NOMO-1 treated with dmso at 0.1 percent for 144 hours (cell line): ENCODE measurements around the gene GUCY1A1.
"Not testable (repeated sequence)": the region's sequence is repeated elsewhere in the genome, so short reads cannot be mapped to it uniquely, and the experiment has no call there.

ENCODE experiments used
- DNase-seq: peaks from one replicate; lab custom pipeline; 2025; ENCODE audit not compliant: unreplicated experiment; lab: John Stamatoyannopoulos, UW

The GUCY1A1 gene, protein sequence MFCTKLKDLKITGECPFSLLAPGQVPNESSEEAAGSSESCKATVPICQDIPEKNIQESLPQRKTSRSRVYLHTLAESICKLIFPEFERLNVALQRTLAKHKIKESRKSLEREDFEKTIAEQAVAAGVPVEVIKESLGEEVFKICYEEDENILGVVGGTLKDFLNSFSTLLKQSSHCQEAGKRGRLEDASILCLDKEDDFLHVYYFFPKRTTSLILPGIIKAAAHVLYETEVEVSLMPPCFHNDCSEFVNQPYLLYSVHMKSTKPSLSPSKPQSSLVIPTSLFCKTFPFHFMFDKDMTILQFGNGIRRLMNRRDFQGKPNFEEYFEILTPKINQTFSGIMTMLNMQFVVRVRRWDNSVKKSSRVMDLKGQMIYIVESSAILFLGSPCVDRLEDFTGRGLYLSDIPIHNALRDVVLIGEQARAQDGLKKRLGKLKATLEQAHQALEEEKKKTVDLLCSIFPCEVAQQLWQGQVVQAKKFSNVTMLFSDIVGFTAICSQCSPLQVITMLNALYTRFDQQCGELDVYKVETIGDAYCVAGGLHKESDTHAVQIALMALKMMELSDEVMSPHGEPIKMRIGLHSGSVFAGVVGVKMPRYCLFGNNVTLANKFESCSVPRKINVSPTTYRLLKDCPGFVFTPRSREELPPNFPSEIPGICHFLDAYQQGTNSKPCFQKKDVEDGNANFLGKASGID

DNA sequence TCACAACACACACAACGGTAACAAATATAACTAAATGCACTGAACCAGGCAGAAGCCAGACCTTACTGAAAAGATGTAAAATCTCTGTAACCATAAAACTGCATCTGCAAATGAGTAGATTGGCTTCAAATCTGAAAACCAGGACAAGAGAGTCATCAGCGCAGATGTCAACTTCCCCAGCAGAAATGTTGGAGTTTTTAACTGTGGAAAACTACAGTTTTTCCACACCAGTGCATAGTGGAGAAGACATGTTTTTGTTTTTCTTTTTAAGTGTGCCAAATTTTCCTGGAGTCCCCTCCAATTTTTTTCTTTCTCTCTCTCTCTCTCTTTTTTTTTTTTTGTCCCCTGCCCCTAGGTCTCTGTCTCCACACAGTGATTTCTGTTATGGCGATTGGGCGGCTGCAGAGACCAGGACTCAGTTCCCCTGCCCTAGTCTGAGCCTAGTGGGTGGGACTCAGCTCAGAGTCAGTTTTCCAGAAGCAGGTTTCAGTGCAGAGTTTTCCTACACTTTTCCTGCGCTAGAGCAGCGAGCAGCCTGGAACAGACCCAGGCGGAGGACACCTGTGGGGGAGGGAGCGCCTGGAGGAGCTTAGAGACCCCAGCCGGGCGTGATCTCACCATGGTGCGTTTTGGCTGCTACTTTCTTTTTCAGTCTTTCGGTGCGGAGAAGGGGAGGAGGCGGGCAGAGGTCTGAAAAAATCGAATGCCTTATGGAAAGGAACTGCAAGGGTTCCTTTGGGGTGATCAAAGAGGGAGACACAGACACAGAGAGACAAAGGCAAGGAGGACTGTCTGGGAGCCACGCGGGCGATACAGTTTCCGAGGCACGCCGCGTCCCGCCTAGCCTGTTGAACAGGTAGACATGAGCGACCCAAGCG lies at the start of gene GUCY1A1:
TSS of gene GUCY1A1 (plus strand) at position 505 of the 878 bp plus-strand sequence. CDS start 30,020 bp downstream, outside the sequence.
- DNase-seq = no peak

DNA sequence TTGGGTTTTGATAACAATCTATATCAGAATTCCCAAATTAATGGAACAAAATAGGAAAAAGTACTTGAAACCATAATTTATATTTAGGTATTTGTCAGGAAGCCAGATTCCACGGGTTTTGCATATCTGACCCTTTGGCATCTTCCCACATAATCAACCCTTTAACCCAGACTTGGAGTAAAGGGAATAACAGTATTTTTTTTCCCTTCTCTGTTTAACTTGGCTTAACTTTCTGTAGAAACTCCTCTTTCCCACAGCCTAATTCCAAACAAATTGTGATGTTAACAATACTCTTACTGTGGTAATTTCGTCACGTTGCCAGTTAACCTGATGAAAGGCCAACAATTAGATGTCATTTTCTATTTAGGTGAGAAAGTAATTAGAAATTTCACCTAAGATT lies 49.4 kb upstream of the GUCY1A1 start:
- no peak for DNase-seq

DNA sequence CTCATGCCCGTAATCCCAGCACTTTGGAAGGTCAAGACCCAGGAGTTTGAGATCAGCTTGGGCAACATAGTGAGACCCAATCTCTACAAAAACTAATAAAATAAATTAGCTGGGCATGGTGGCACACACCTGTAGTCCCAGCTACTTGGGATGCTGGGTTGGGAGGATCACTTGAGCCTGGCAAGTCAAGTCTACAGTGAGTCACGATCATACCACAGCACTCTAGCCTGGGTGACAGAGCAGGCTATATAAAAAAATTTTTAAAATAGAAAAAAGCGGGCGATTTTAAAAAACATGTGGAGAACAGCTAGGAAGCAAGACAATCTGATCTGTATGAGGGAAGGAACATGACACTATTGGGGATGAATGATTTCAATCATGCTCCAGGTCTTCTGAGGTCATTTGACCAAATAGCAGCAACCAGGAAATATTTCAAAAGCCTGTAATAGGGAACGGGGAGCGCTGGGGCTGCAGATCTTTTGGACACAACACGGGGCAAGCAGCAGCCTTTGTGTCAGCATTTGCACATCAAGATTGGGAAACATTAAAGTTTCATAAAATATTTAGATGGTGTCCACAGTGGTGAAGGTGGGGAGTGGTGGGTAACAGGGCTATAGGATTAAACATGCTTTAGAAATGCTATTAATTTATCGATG lies 48.3 kb upstream of the GUCY1A1 start:
- no peak for DNase-seq

DNA sequence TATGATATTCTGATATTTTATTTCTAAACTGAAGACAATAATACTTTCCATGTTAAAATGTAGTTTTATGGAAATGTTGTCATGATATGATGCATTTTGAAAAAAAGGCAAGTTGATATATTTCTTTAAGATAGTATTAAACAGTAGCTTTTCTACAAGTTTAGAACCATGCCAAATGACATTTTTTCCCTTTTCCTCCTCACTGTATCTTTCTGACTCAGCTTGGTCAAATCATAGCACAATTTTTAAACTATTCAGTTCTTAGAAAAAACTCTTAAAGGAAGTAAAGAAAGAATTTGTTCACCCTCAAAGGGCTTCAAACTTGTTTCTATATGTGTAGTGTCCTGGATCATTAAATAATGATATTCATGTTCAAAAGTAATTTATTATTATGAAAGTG lies 46.0 kb upstream of the GUCY1A1 start:
- DNase-seq = no peak

DNA sequence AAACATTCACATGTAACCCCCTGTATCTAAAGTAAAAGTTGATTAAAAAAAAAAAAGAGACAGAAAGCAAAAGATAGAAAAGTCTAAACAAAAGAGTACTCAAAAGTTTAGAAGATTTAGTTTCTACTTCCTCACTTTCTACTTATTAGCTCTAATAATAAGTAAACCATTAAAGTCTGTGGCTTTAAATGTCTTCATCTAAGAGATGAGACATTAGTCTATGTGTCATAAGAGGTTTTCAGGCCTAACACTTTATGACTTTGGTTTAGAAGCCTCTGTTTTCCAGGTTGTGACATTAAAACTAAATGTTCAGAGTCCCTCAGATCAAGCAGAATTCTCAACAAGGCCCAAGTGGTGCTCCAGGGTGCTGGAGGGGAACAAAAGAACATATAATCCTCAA lies 42.2 kb upstream of the GUCY1A1 start:
- no peak for DNase-seq

DNA sequence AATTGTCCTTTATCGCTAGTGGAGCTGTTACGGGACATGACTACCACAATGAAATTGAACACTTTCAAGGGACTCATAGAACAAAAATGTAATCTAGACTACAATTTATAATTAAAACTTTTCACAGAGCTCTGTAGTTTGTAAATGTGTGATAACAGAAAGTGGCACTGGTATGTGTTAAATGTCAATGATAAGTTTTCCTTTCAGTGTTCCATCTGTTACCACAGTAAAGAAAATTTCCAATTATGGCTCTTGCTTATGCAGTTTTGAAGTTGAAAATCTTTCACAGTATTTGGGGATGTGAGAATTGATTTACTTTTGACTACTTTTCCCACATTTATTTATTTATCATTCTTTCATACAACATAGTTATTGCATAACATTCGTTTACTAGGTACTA lies 40.1 kb upstream of the GUCY1A1 start:
- DNase-seq = no peak

DNA sequence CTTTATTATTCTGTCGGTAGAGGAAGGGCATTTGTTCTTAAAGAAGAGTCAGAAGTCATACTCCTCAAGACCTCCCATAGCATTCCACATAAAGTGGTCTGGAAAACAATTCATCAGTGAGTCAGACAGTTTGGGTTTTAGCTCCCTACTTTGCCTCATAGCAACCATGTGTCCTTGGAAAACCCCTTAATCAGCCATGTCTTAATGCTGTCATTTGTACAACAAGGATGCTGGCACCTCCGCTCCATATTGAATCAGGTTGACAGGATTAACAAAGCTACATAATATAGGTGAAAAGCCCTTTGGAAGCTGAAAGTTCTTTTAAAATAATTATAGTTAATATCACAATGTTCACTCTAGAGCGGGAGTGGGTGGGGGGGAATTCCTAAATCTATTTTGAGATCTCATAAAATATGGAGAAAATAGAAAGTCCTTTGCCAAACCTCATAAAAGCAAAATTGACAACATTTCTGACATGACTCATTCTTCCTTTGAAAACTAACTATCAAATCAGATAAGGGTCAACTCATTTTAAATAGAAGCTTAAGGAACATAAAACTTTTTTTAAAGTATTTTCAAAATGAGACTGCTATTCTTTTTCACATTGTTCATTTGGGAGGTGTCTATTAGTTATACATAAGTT lies 37.3 kb upstream of the GUCY1A1 start:
- DNase-seq = no peak

DNA sequence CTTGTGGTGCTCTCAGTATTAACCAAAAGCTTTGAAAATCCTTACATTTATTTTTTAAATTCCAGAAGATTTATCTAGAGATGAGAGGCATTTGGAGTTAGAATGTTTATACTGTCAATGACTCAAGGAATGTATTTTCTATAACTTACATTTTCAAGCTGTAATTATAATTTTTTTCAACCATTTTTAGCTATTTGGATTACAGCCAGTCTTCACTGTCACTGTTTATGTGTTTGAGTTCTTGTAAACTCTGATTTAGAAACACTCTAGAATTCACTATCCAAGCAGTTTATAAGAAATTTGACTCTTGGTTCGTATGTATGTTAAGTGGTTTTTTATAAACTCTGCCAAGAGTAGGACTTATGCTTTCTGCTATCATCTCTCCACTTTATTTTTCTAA lies 36.7 kb upstream of the GUCY1A1 start:
- no peak for DNase-seq

DNA sequence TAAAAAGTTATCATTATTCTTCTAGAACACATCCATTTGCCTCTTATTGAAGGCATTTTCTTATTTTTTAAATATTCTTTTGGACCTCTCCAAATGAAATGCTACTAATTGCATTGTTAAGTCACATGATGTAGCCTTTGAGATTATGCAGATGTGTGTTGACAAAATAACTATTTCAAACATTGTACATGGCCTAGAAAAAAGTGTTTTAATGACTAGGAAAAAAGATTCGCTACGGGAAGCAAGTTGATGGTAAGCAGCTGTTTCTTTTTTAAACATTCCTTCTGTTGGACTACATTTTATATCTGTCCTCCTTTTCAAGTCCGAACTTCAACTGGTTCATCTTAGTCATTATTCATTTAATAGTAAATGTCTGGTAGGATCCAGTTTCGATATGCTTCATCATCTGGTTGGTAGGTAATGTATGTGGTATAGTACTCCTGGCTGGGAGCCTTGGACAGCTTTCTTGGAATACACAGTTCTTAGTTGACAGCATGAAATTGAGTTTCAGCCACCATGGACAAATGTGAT lies 34.3 kb upstream of the GUCY1A1 start:
- no peak for DNase-seq

DNA sequence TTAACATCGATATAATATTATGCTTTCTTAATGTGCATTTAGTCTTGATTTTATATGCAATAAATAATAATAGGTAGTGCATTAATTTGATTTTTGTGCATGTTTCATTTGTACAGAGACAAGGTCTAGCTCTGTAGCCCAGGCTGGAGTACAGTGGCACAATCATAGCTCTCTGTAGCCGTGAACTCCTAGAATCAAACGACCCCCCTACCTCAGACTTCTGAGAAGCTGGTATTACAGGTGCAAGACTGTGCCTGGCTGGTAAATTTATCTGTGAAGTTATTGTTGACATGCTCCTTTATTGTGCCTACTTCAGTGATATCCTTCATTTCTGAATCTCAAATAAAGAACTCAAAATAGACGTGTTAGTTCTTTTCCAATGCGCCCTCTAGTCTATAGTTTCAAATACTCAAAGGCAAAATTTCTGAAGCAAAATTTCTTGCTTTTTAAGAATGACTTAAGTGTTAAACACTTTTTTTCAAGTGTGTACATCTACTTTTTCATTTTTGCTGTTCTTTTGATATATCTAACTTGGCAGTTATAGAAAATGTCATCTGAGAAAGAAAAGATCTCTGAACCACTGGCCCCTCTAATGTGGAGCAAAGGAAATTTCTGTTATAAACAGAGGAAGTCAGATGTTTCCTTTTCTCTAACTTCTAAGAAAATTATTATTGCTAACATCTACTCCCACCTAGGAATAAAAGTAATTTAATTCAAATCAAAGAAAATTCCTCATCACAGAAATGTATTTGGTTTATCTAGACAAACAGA lies 28.3 kb upstream of the GUCY1A1 start:
- DNase-seq = no peak

DNA sequence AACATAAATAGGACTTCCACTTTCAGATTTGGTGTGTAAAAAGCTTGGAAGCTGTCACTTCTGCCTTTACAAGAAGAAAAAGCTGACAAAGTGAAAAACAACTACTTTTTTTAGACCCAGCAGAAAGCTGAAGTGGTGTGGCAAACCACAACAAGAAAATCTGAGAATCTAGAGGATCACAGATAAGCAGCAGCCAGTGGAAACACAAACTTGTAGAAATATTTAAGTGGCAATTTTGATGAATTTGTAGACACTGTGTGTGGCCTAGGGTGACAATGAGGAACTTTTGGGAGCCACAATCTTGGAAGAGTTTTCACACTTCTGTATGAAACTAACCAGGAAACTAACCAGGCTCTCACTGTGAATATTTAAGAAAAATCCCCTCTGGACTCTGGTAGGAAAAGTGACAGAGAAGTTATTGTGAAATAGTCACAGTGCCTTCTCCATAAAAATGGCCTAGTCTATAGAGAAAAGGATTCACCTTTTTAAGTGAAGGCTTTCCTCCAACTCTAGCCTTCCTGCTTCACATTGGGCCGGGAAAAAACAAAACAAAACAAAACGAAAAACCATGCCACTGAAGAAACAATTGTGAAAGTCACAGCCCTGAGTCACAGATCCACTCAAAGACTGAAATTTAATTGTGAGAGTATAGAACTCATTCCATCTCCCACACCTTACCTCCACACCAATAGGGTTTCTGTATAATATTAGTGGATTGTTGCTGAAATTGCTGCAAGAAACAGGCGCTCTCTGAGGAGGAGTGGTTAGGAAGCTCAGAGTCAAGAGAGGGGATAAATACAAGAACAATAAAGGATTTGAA lies 26.7 kb upstream of the GUCY1A1 start:
- DNase-seq = no peak

DNA sequence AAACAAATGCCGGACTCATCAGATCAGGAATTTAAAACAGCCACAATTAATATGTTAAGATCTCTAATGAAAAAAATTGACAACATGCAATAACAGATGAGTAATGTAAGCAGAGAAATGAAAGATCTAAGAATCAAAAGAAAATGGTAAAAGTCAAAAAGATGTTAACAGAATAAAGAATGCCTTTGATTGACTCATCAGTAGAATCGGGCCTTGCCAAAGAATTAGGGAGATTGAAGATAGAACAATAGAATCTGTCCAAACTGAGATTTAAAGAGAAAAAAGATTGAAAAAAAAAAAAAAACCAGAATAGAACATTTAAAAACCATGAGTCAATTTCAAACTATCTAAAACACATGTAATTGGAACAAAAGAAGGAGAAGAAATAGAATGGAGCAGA lies 25.9 kb upstream of the GUCY1A1 start:
- no peak for DNase-seq

DNA sequence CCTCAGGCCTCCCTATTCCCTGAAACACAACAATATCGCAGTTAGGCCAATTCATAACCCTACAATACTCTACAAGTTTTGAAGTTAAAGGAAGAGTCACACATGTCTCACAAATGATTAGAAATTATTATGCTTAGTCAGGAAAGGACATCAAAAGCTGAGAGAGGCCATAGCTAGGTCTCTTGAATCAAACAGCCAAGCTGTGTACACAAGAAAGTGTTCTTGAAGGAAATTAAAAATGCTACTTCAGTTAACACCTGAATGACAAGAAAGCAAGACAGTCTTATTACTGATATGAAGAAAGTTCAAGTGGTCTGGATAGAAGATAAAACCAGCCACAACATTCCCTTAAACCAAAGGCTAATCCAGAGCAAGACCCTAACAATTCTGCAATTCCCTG lies 23.6 kb upstream of the GUCY1A1 start:
- no peak for DNase-seq

DNA sequence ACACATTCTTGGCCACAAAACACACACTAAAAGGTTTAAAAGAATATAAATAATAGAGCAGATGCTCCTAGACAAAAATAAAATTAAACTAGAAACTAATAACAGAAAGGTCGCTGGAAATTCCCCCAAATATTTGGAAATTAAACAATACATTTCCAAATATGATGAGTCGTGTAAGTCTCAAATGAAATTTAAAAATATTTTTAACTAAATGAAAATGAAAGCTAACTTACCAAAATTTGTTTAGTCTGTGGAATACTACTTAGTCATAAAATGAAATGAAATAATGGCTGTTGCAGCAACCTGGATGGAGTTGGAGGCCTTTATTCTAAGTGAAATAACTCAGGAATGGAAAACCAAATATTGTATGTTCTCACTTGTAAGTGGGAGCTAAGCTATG lies 20.6 kb upstream of the GUCY1A1 start:
- no peak for DNase-seq

DNA sequence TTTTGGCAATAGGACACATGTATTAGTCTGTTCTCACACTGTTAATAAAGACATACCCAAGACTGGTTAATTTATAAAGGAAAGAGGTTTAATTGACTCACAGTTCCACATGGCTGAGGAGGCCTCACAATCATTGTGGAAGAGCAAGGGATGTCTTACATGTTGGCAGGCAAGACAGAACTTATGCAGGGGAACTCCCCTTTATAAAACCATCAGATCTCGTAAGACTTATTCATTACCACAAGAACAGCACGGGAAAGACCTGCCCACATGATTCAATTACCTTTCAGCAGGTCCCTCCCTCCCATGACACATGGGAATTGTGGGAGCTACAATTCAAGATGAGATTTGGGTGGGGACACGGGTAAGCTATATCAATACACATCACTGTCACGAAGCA lies 15.9 kb upstream of the GUCY1A1 start:
- not testable (repeated sequence) for DNase-seq

DNA sequence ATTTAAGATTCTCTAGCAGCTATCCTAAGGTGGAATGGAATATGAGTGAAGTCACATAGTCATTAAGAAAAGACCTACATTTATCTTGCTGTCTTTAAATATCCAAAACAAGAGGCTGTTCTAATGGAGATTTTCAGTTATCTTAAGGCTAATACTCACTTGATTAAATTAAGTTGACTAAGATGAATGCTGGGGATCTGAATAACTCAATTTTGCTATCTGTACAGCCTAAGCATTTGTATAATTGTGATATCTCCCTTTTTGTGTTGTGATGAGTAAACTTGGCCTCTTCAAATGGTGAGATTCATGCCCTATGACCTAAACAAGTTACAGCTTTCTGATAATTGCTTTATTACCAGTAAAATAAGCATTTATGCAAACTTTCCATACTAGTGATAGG lies 13.6 kb upstream of the GUCY1A1 start:
- DNase-seq = no peak

DNA sequence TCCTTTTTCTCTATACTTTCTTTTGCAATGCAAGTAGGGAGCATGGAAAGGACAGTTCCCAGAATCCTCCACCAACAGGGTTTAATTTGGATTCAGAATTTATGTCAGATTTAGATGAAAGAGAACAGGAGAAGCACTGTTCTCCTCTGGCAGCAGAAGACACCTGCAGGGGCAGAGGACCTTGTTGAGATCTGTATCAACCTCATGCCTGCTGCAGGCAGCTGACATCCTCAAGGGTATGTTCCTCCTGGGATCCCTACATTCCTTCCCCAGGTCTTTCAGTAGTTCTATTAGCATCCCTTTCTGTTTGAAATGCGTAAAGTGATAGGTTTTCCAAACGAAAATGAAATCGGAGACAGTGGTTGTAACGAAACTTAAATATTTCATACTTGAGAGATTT lies 10.6 kb upstream of the GUCY1A1 start:
- no peak for DNase-seq

DNA sequence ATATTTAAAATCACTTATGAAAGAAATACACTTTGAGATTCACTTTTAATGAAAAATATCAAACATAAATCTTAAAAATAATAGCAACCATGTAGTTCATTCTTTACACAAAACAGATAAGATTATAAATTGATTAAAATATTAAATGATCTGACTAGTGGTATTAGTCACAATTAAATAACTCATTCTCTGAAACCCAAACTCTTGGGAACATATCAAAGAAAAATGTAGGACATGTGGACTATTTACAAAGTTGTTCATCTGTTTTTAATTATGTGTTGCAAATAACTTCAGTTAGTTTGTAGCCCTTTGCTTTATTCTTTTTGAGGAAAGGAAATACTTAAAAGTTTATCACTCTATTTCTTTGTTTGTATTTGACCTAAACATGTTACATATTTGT lies 9.5 kb upstream of the GUCY1A1 start:
- DNase-seq = no peak
